Urothelium cell line (cell line): Measurements from ENCODE around the gene SLMAP.
A peak's percentile ranks its signal among the peaks of the same experiment; 100 is the strongest.
"Not testable (repeated sequence)": the region's sequence is repeated elsewhere in the genome, so short reads cannot be mapped to it uniquely, and the experiment has no call there.

Experiments
- DNase-seq: peaks from one replicate; pipeline ENCODE4 v3.0.0; 2011; ENCODE audit warnings: low spot score, mixed read lengths
- FAIRE-seq: peaks from 2 replicates; lab custom pipeline; 2011; peaks lifted over from hg19 to GRCh38; lab: Jason Lieb, UNC

Gene SLMAP

GRCh38 chr3:57877116-57877515, 121.0 kb downstream of the SLMAP start:
- DNase-seq: no peak
- FAIRE-seq: no peak

GRCh38 chr3:57884436-57884835, 128.3 kb downstream of the SLMAP start:
- not testable (repeated sequence) for FAIRE-seq, DNase-seq

- FAIRE-seq (no peak), DNase-seq (no peak)
Observed at GRCh38 chr3:57889807-57890206, 133.7 kb downstream of the SLMAP start.

- FAIRE-seq: no peak
Observed at GRCh38 chr3:57890874-57891273, 134.8 kb downstream of the SLMAP start.

GRCh38 chr3:57892423-57892822, 136.3 kb downstream of the SLMAP start:
- DNase-seq (no peak), FAIRE-seq (no peak)

More at GRCh38 chr3:57890874-57891273, 134.8 kb downstream of the SLMAP start:
- no peak for DNase-seq

GRCh38 chr3:57893156-57893555, 137.0 kb downstream of the SLMAP start:
- DNase-seq (no peak), FAIRE-seq (no peak)

- no peak for FAIRE-seq
- DNase-seq: no peak
Observed at GRCh38 chr3:57893668-57894067, 137.6 kb downstream of the SLMAP start.

- FAIRE-seq (no peak), DNase-seq (no peak)
Observed at GRCh38 chr3:57896031-57896430, 139.9 kb downstream of the SLMAP start.

GRCh38 chr3:57896691-57897090, 140.6 kb downstream of the SLMAP start:
- FAIRE-seq (no peak), DNase-seq (no peak)

GRCh38 chr3:57900786-57901185, 144.7 kb downstream of the SLMAP start:
- no peak for DNase-seq
- no peak for FAIRE-seq

- no peak for FAIRE-seq
- no peak for DNase-seq
Observed at GRCh38 chr3:57903124-57903890, 147.2 kb downstream of the SLMAP start.

- peak; percentile 38 for DNase-seq
- FAIRE-seq: no peak
Observed at GRCh38 chr3:57910990-57911389, 154.9 kb downstream of the SLMAP start.

GRCh38 chr3:57911593-57911992, 155.5 kb downstream of the SLMAP start:
- DNase-seq: peak; percentile 6
- no peak for FAIRE-seq

GRCh38 chr3:57917601-57918000, 161.5 kb downstream of the SLMAP start:
- DNase-seq (no peak), FAIRE-seq (no peak)

- DNase-seq (no peak), FAIRE-seq (no peak)
Observed at GRCh38 chr3:57918123-57918837, 162.2 kb downstream of the SLMAP start.

GRCh38 chr3:57919987-57920386, 163.9 kb downstream of the SLMAP start:
- no peak for DNase-seq

GRCh38 chr3:57923101-57923500, 167.0 kb downstream of the SLMAP start:
- FAIRE-seq (no peak), DNase-seq (no peak)

More at GRCh38 chr3:57919987-57920386, 163.9 kb downstream of the SLMAP start:
- FAIRE-seq: no peak

- DNase-seq (no peak), FAIRE-seq (no peak)
Observed at GRCh38 chr3:57923752-57924151, 167.6 kb downstream of the SLMAP start.

- FAIRE-seq: no peak
Observed at GRCh38 chr3:57927166-57927565, 171.1 kb downstream of the SLMAP start.

GRCh38 chr3:57927916-57928315, 171.8 kb downstream of the SLMAP start:
- DNase-seq (no peak), FAIRE-seq (no peak)

More at GRCh38 chr3:57927166-57927565, 171.1 kb downstream of the SLMAP start:
- DNase-seq: no peak

- FAIRE-seq (no peak), DNase-seq (no peak)
Observed at GRCh38 chr3:57928511-57928910, 172.4 kb downstream of the SLMAP start.

- no peak for FAIRE-seq
- DNase-seq: no peak
Observed at GRCh38 chr3:57929988-57930387, 173.9 kb downstream of the SLMAP start.
